ENCODE results near the gene SPIRE1.
A peak's percentile ranks its signal among the peaks of the same experiment; 100 is the strongest.
"Not testable (repeated sequence)": the region's sequence is repeated elsewhere in the genome, so short reads cannot be mapped to it uniquely, and the experiment has no call there.

SPIRE1 gene

GRCh38 chr18:12416098-12416729 is 241.7 kb downstream of the SPIRE1 start:
- Histone ChIP-seq H3K27ac (replicated peaks; ENCODE audit: low read length) (peak overlapping the region; percentile 26), H4K8ac (ENCODE audit: low read depth, low read length) (no peak overlapping the region), H2BK15ac (ENCODE audit: low read length) (no peak overlapping the region), H4K91ac (ENCODE audit: low read depth, low read length, poor library complexity) (no peak overlapping the region), H3K9ac (ENCODE audit: low read depth, low read length, poor library complexity) (no peak overlapping the region), H3K9me3 (replicated peaks in 1 of 2; ENCODE audit: control insufficient read depth in 2 of 2, insufficient read depth in 1 of 2, low read depth in 1 of 2, low read length in 2 of 2) (peaks cover 0 to 2% of the 10 kb centered on the region in 2 donors), H2BK5ac (ENCODE audit: low read length) (no peak overlapping the region), H2AK5ac (ENCODE audit: low read depth, low read length) (no peak overlapping the region), H3K4me2 (ENCODE audit: insufficient read depth, low read length, poor library complexity, severe bottlenecking) (no peak overlapping the region), H3K4me1 (ENCODE audit: control insufficient read depth in 2 of 2, insufficient read depth in 1 of 2, low read depth in 1 of 2, low read length in 2 of 2) (peaks cover 6 to 7% of the 10 kb centered on the region in 2 donors), H3K27me3 (ENCODE audit: control insufficient read depth in 3 of 3, insufficient read depth in 3 of 3, low read depth in 1 of 3, low read length in 3 of 3) (no peaks in the 10 kb centered on the region), H3K4ac (ENCODE audit: low read length) (no peak overlapping the region), H3K18ac (ENCODE audit: low read length) (no peak overlapping the region), H3K79me1 (ENCODE audit: low read depth, low read length) (no peaks in the 10 kb centered on the region), H3K14ac (ENCODE audit: low read length) (no peak overlapping the region), H3K23ac (ENCODE audit: low read depth, low read length, poor library complexity) (no peak overlapping the region), H3K4me3 (ENCODE audit: low read length in 2 of 2) (no peak overlapping the region), H2BK12ac (ENCODE audit: low read length) (no peak overlapping the region), H3K36me3 (replicated peaks in 1 of 2; ENCODE audit: control insufficient read depth in 2 of 2, insufficient read depth in 2 of 2, low read length in 2 of 2) (peaks cover under 1 to 2% of the 10 kb centered on the region in 2 donors), H2AFZ (ENCODE audit: low read length) (no peak overlapping the region), H2BK120ac (ENCODE audit: low read depth, low read length) (no peak overlapping the region)
- no peak for DNase-seq (ENCODE audit: low spot score)
- whole genome bisulfite sequencing, 2 donors (ENCODE audit: extremely low coverage in 2 of 2, insufficient read length in 2 of 2, insufficient replicate concordance in 1 of 2), result no CpG with 5 or more reads among the region's 5 CpGs

DNA sequence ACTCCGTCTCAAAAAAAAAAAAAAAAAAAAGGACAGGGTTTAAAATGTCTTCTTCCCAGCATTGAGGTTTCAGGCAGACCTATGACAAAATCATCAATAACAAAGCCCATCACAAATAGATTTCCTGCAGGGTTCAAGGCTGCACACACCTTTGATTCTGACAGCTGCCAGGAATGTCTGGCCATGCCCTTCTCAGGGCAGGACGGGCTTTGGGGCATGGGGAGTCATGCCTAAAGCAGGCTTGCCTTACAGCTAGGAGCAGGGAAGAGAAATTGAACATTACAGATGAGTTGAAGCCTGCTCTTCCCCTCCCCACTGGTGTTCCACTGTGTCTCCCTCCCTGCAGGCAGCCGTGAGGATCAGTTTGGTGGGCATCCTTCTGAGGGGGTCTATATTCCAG is 246.5 kb downstream of the SPIRE1 start:
- Histone ChIP-seq H3K4ac (ENCODE audit: low read length) (no peak overlapping the region), H2AK5ac (ENCODE audit: low read depth, low read length) (no peak overlapping the region), H3K9me3 (replicated peaks in 1 of 2; ENCODE audit: control insufficient read depth in 2 of 2, insufficient read depth in 1 of 2, low read depth in 1 of 2, low read length in 2 of 2) (peaks cover 0 to 2% of the 10 kb centered on the region in 2 donors), H3K18ac (ENCODE audit: low read length) (peak overlapping the region; percentile 16), H4K91ac (ENCODE audit: low read depth, low read length, poor library complexity) (no peak overlapping the region), H2BK12ac (ENCODE audit: low read length) (no peak overlapping the region), H3K4me3 (ENCODE audit: low read length in 2 of 2) (peak overlapping the region in 1 of 2 donors; percentile 40), H3K79me1 (ENCODE audit: low read depth, low read length) (no peaks in the 10 kb centered on the region), H2AFZ (ENCODE audit: low read length) (no peak overlapping the region), H3K14ac (ENCODE audit: low read length) (no peak overlapping the region), H3K9ac (ENCODE audit: low read depth, low read length, poor library complexity) (no peak overlapping the region), H3K23ac (ENCODE audit: low read depth, low read length, poor library complexity) (no peak overlapping the region), H3K36me3 (replicated peaks in 1 of 2; ENCODE audit: control insufficient read depth in 2 of 2, insufficient read depth in 2 of 2, low read length in 2 of 2) (peaks cover 2 to 4% of the 10 kb centered on the region in 2 donors), H3K4me1 (ENCODE audit: control insufficient read depth in 2 of 2, insufficient read depth in 1 of 2, low read depth in 1 of 2, low read length in 2 of 2) (peaks cover 3% of the 10 kb centered on the region in 2 donors), H4K8ac (ENCODE audit: low read depth, low read length) (no peak overlapping the region), H2BK5ac (ENCODE audit: low read length) (no peak overlapping the region), H2BK15ac (ENCODE audit: low read length) (no peak overlapping the region), H2BK120ac (ENCODE audit: low read depth, low read length) (no peak overlapping the region), H3K4me2 (ENCODE audit: insufficient read depth, low read length, poor library complexity, severe bottlenecking) (no peak overlapping the region), H3K27me3 (ENCODE audit: control insufficient read depth in 3 of 3, insufficient read depth in 3 of 3, low read depth in 1 of 3, low read length in 3 of 3) (peaks cover 0 to 6% (median 5%) of the 10 kb centered on the region in 3 experiments), H3K27ac (replicated peaks; ENCODE audit: low read length) (no peak overlapping the region)
- DNase-seq (ENCODE audit: low spot score), result no peak
- WGBS, 2 donors (ENCODE audit: extremely low coverage in 2 of 2, insufficient read length in 2 of 2, insufficient replicate concordance in 1 of 2), result no CpG with 5 or more reads among the region's 3 CpGs

- H2BK15ac ChIP-seq (ENCODE audit: low read length), result not testable (repeated sequence)
Observed at GRCh38 chr18:12410747-12411146, 247.2 kb downstream of the SPIRE1 start.

GRCh38 chr18:12410081-12410481 is 247.8 kb downstream of the SPIRE1 start:
- Histone ChIP-seq H3K9ac (ENCODE audit: low read depth, low read length, poor library complexity) (no peak overlapping the region), H3K23ac (ENCODE audit: low read depth, low read length, poor library complexity) (no peak overlapping the region), H3K4me2 (ENCODE audit: insufficient read depth, low read length, poor library complexity, severe bottlenecking) (no peak overlapping the region), H4K91ac (ENCODE audit: low read depth, low read length, poor library complexity) (no peak overlapping the region), H2AK5ac (ENCODE audit: low read depth, low read length) (no peak overlapping the region), H2BK12ac (ENCODE audit: low read length) (no peak overlapping the region), H3K14ac (ENCODE audit: low read length) (no peak overlapping the region), H3K36me3 (replicated peaks in 1 of 2; ENCODE audit: control insufficient read depth in 2 of 2, insufficient read depth in 2 of 2, low read length in 2 of 2) (peaks cover 2 to 4% of the 10 kb centered on the region in 2 donors), H4K8ac (ENCODE audit: low read depth, low read length) (no peak overlapping the region), H2BK120ac (ENCODE audit: low read depth, low read length) (no peak overlapping the region), H2AFZ (ENCODE audit: low read length) (no peak overlapping the region), H2BK15ac (ENCODE audit: low read length) (no peak overlapping the region), H3K4me3 (ENCODE audit: low read length in 2 of 2) (no peak overlapping the region), H3K79me1 (ENCODE audit: low read depth, low read length) (no peaks in the 10 kb centered on the region), H3K4ac (ENCODE audit: low read length) (no peak overlapping the region), H3K18ac (ENCODE audit: low read length) (no peak overlapping the region), H3K9me3 (replicated peaks in 1 of 2; ENCODE audit: control insufficient read depth in 2 of 2, insufficient read depth in 1 of 2, low read depth in 1 of 2, low read length in 2 of 2) (peaks cover 0 to 8% of the 10 kb centered on the region in 2 donors), H3K4me1 (ENCODE audit: control insufficient read depth in 2 of 2, insufficient read depth in 1 of 2, low read depth in 1 of 2, low read length in 2 of 2) (peaks cover 3% of the 10 kb centered on the region in 2 donors), H3K27me3 (ENCODE audit: control insufficient read depth in 3 of 3, insufficient read depth in 3 of 3, low read depth in 1 of 3, low read length in 3 of 3) (peaks cover 0 to 14% (median 10%) of the 10 kb centered on the region in 3 experiments), H3K27ac (replicated peaks; ENCODE audit: low read length) (no peak overlapping the region), H2BK5ac (ENCODE audit: low read length) (no peak overlapping the region)
- no CpG with 5 or more reads among the region's 9 CpGs for WGBS, 2 donors (ENCODE audit: extremely low coverage in 2 of 2, insufficient read length in 2 of 2, insufficient replicate concordance in 1 of 2)
- no peak for DNase-seq (ENCODE audit: low spot score)

More at GRCh38 chr18:12410747-12411146, 247.2 kb downstream of the SPIRE1 start:
- H2BK12ac ChIP-seq (ENCODE audit: low read length); H2AFZ ChIP-seq (ENCODE audit: low read length); H3K9me3 ChIP-seq (replicated peaks in 1 of 2; ENCODE audit: control insufficient read depth in 2 of 2, insufficient read depth in 1 of 2, low read depth in 1 of 2, low read length in 2 of 2); H3K36me3 ChIP-seq (replicated peaks in 1 of 2; ENCODE audit: control insufficient read depth in 2 of 2, insufficient read depth in 2 of 2, low read length in 2 of 2); H2BK120ac ChIP-seq (ENCODE audit: low read depth, low read length); H3K4ac ChIP-seq (ENCODE audit: low read length); H3K14ac ChIP-seq (ENCODE audit: low read length); H2BK5ac ChIP-seq (ENCODE audit: low read length); H3K27ac ChIP-seq (replicated peaks; ENCODE audit: low read length); H3K79me1 ChIP-seq (ENCODE audit: low read depth, low read length); H3K4me2 ChIP-seq (ENCODE audit: insufficient read depth, low read length, poor library complexity, severe bottlenecking); H4K91ac ChIP-seq (ENCODE audit: low read depth, low read length, poor library complexity); H3K18ac ChIP-seq (ENCODE audit: low read length); H3K4me1 ChIP-seq (ENCODE audit: control insufficient read depth in 2 of 2, insufficient read depth in 1 of 2, low read depth in 1 of 2, low read length in 2 of 2); DNase-seq (ENCODE audit: low spot score); H3K4me3 ChIP-seq (ENCODE audit: low read length in 2 of 2); H3K23ac ChIP-seq (ENCODE audit: low read depth, low read length, poor library complexity); H4K8ac ChIP-seq (ENCODE audit: low read depth, low read length); H2AK5ac ChIP-seq (ENCODE audit: low read depth, low read length); H3K9ac ChIP-seq (ENCODE audit: low read depth, low read length, poor library complexity): not testable (repeated sequence)
- peaks cover 0 to 13% (median 10%) of the 10 kb centered on the region in 3 experiments for H3K27me3 ChIP-seq (ENCODE audit: control insufficient read depth in 3 of 3, insufficient read depth in 3 of 3, low read depth in 1 of 3, low read length in 3 of 3)
- WGBS, 2 donors (ENCODE audit: extremely low coverage in 2 of 2, insufficient read length in 2 of 2, insufficient replicate concordance in 1 of 2), result no CpG with 5 or more reads among the region's 9 CpGs

Data from neuronal stem cell (in vitro differentiated cells).